HG02623 (cell line): ENCODE data around the gene BLM.
A peak's percentile ranks its signal among the peaks of the same experiment; 100 is the strongest.
"Not testable (repeated sequence)": the region's sequence is repeated elsewhere in the genome, so short reads cannot be mapped to it uniquely, and the experiment has no call there.

Experiments
- ATAC-seq: cut with Tn5 transposase; IDR thresholded peaks from one replicate; pipeline ENCODE4 v1.9.1; 2021; ENCODE audit warnings: moderate library complexity; ENCODE audit not compliant: unreplicated experiment

BLM gene

DNA sequence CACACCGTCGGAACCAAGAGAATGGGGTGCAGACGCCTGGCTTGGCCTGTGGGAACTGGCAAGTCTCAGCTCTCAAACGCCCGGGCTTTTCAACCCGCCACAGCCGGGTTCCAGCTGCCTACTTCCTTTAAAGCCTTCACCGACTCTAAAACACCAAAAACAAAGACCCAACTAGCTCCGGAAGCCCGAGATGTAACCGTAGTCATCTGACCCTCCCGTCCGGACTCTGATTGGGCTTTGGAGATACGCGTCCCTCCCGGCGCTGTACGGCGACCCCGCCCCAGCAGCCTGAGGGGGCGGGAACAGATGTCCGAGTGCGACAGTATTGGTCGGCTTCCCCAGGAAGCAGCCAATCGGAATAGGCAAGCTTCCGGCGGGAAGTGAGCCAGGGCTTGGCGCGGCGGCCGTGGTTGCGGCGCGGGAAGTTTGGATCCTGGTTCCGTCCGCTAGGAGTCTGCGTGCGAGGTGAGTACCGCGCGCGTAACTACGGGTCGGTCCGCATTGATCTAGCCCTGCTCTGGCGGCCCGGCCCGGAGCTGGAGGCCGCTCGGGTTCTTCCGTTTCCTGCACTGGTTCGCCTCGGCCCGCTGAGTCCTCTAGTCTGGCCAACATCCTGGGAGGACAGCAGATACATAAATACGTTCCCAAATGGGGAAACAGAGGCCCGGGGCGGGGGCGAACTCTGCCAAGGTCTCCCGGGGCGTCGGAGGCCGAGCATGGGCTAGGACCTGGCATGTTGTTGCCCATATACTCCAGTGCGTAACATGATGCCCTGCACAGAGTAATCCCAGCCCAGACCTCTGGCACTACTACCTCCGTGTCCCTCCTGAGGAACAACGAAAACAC is at the start of gene BLM:
BLM (plus strand) TSS at position 371 of the 846 bp plus-strand sequence. CDS start 30,047 bp downstream, outside the sequence.
- ATAC-seq = peak; percentile 99

DNA sequence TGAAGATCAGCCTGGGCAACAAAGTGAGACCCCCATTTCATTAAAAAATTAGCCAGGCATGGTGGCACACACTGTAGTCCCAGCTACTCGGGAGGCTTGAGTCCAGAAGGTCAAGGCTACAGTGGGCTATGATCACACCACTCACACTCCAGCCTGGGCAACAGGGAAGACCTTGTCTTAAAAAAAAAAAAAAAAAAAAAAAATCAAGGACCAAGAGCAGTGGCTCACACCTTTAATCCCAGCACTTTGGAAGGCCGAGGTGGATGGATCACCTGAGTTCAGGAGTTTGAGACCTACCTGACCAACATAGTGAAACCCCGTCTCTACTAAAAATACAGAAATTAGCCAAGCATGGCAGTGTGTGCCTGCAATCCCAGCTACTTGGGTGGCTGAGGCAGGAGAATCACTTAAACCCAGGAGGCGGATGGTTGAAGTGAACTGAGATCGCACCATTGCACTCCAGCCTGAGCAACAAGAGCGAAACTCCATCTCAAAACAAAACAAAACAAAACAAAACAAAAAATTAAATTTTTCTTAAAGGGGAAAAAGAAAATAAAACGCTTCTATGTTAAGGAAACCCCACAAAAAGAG is 49.3 kb upstream of the BLM start:
- not testable (repeated sequence) for ATAC-seq

DNA sequence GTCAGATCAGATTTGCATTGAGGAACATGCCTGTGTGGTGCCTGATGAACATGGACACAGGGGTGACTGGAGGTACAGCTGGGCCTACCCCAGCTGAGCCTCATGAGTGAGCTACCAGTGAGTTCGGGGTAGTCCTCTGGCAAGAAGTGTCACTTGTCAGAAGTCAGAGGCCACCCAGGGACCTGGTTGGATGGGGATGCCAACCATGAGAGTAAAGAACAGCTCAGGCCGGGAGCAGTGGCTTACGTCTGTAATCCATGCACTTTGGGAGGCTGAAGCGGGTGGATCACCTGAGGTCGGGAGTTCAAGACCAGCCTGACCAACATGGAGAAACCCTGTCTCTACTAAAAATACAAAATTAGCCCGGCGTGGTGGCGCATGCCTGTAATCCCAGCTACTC is 46.5 kb upstream of the BLM start:
- ATAC-seq = not testable (repeated sequence)

DNA sequence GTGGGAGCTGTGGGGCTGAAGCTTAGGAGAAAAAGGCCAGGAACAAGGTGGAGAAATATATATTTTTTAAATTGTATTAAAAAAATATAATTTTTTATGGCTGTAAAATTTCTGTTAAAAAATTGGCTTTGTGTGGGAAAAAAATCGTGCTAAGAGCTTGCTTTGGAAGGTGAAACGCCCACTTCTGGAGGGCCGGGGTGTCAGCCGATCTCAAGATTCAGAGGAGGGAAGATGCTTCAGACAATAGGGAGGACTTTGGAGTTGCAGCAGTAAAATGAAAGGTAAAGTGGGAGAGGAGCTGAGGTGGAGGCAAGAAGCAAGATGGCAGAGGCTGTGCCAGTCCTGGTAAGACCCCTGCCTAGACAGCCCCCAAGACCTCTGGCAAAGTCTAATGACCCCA is 45.9 kb upstream of the BLM start:
- ATAC-seq = no peak

DNA sequence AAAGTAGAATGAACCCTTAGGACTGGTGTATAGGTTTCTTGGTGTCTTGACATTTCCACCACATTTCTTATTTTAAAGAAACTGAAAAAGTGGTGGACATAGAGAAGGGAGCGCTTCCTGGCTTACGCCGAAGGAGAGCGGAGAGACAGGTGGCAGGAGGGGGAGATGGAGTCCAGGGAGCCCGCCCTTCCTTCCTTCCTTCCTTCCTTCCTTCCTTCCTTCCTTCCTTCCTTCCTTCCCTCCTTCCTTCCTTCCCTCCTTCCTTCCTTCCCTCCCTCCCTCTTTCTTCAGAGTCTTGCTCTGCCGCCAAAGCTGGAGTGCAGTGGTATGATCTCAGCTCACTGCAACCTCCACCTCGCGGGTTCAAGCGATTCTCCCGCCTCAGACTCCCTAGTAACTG is 43.8 kb upstream of the BLM start:
- not testable (repeated sequence) for ATAC-seq

DNA sequence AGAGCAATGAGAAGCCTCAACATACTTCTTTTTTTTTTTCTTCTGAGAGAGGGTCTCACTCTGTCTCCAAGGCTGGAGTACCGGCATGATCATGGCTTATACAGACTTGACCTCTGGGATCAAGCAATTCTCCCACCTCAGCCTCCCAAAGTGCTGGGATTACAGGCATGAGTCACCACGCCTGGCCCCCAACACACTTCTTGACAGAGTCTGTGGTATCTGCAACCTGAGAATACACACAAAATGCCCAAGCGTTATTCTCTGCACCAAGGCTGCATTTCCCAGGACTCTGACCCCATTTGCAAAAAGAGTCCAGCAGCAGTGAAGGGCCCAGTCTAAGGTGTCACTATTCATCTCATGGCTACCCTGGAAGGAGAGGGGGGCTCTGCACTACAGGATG is 42.7 kb upstream of the BLM start:
- no peak for ATAC-seq

DNA sequence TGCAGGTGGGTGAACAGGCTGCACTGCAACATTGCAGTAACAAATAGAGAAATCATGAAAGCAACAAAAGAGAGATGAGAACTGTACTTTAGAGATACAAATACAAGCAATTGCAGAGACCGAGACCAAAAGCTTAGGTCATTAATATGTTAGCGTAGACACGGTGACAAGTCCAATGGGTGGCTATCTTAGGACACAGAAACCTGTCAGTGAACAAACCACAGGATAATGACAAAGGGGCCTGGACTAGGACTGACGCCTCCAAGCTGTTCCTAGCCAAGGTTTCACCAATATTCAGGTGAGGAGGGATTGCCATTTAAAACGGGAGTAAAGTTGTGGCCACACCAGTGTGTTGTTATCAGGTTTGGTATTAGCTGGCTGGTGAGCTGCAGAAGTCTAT is 41.7 kb upstream of the BLM start:
- ATAC-seq = no peak

DNA sequence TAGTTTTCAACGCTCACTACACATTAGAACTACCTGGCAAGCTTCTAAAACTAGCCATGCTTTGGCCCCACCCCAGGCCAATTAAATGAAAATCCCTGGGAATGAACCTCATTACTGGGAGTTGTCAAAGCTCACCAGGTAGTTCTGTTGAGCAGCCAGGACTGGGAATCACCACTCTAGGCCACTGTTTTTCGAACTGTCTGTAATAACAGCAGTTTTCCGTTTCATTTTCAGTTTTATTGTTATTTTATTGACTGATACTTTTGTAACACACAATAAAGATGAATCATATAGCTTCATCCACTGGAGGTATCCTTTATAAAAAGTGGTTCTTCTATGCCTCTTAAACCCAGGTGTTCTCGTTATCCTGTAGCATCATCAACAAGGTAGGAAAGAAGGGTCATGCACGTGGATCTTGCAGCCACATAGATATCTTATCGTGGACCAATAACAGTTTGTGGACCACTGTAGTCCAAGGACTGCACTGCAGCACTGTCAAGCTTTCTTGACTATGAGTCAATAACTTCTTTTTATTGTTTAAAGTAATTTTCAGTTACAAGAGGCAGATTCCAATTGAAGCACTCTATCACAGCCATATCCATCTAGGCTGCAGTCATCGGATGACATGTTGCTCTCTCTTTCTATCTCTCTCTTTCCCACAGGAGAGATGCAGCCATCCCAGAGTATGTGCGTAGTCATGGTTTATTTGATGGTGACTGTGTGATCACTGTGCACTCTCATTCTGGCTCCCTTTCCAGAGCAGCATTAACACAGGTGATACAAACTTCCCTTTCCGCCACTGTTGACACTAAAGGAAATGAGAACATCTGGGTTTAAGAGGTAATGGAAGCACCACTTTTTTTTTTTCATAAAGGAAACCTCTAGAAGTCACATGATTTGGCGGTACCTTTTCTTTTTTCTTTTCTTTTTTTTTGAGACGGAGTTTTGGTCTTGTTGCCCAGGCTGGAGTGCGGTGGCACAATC is 39.0 kb upstream of the BLM start:
- no peak for ATAC-seq

DNA sequence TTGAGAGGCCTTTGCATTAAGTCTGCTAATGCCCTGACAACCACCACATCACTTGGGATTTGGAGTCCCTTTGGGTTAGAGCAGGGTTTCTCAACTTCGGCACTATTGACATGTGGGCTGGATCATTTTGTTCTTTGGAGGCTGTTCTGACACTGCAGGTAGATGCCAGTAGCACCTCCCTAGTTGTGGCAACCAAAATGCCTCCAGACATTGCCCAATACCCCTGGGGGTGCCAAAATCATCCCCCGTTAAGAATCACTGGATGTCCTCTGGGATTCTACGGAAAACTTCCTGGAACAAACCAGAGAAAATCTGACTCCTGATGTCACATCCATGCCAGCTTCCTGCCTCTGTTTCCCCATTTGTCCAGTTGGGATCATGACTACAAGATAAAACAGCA is 37.2 kb upstream of the BLM start:
- ATAC-seq = no peak

DNA sequence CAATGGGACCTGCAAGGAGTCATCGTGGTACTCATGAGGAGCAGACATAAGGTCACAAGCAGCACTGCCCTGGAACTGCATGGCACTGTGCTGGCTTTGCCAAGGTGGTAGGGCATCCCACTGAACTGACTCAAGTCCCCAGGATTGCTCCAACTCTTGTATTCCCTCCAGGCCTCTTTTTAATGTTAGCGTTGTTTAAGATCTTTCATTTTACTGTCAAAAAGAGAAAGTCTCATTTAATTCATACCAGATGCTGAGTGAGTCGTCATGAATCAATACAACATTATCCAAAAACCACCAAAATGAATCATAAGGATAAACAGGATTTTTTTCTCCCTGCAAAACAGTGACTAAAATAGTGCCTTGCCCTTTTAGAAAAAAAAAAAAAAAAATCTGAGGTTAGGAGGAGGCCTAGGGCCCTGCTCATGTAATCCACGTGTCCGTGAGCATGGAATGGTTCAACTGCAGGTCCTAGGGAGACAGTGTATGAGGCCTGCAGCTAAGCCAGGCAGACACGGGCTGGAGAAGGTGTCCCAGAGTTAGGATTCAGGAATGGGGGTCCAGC is 36.7 kb upstream of the BLM start:
- no peak for ATAC-seq

DNA sequence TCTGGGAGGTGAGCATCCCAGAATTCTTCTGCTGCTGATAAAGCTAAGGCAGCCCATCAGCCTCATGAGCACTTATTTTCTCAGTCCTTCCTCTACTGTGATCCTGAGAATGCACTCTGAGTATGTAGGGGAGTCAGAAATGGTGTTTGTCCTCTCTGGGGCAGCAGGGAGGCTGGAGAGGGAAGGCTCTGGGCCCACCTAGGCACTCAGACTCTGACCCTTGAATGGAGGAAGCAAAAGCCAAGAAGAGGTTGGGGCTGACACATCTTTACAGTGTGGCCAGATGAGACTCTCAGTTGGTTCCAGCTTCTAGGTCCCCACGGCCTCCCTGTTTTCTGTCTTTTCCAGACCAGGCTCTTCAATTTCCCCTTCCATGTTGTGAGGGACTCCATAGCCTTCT is 36.1 kb upstream of the BLM start:
- ATAC-seq = no peak

DNA sequence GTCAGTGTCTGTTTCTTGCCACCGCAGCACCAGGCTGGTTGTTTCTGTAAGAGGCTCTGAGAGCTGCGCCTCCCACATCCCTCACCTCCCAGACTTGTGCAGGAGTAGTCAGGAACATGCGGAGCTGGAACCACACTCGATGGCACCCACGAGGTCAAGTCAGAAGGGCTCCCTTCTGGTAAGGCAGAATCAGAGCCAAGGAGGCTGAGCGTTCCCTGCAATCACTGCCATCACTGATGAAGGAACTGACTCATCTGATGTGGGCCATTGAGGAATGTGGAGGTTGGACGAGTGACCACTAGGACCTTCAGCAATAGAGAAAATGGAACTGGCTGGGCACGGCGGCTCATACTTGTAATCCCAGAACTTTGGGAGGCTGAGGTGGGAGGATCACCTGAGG is 35.7 kb upstream of the BLM start:
- ATAC-seq = no peak

DNA sequence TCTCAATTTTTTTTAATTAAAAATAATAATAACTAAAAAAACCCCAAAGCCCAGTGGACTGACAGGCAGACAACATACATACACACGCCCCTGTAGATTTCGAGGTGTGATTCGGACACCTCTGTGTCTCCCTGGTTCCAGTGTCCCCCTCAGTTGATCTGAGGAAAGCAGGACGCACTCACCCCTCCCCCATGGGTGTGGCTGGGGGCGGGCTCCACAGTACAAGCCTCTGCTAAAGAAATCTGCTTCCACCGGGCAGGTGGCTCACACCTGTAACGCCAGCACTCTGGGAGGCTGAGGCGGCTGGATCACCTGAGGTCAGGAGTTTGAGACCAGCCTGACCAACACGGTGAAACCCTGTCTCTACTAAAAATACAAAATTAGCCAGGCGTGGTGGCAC is 33.8 kb upstream of the BLM start:
- no peak for ATAC-seq

DNA sequence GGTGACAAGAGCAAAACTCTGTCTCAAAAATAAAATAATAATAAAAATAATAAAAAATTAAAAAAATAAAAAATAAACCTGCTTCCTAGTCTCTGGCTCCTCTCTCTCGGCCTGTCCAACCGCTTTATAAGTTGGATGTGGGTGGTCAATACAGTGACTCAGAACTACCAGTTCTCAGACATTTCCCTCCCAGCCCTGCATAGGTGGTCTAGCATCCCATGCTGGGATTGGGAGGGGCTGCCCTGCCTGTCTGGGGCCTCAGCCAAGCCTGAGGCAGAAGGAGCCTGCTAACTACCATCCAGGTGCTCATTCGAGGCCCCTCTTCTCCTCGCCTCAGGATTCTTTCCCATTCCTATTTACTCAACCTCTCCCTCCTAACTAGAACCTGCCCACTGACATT is 33.3 kb upstream of the BLM start:
- ATAC-seq = no peak

DNA sequence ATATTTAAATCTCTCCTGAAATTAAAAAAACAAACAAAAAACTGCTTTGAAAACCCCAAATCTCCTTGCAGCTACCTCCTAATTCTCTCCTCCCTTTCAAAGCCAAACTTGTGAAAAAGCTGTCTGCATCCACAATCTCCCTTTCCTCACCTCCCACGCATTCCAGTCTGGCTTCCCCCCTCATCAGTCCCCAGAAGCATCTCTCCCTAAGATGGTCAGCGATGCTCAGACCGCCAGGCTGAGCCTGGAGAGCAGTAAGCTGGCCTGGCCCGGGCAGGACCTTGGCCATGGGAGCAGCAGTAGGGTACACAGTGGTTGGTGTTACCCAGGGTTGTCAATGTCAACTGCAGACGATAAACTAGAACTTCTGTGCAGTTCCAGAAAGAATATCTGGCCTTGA is 32.9 kb upstream of the BLM start:
- no peak for ATAC-seq

DNA sequence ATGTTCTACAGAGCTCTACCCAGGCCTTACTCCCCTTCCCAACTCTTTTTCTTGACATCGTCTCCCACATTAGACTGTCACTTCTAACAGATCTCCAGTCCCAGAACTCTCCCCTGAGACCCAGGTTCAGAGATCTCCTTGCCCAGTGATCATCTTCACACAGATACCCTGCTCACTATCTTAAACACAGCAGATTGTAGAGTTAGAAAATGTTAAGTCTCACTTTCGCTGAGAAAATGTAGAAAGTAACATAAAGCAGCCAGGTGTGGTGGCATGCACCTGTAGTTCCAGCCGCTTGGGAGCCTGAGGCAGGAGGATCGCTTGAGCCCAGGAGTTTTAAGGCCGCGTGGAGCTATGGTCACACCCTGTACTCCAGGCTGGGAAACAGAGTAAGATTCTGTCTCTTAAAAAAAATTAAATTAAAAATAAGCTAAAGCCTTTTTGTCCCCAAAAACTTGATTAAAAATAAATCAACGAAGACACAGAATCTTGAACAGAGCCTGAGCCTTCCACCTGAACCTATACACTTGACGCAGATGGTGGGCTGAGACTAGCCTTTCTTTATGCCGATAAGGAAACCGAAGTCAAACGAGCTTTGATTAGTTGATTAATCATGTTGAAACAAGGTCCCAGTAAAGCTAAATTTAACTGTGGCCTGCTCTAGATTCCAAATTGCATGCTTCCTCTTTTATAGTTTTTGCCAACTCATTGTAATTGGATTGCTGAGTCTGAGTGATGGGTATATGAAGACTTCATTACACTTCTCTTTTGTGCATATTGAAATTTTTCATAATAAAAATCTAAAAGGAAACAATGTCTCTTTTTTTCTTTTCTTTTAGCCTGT is 31.3 kb upstream of the BLM start:
- ATAC-seq = no peak

DNA sequence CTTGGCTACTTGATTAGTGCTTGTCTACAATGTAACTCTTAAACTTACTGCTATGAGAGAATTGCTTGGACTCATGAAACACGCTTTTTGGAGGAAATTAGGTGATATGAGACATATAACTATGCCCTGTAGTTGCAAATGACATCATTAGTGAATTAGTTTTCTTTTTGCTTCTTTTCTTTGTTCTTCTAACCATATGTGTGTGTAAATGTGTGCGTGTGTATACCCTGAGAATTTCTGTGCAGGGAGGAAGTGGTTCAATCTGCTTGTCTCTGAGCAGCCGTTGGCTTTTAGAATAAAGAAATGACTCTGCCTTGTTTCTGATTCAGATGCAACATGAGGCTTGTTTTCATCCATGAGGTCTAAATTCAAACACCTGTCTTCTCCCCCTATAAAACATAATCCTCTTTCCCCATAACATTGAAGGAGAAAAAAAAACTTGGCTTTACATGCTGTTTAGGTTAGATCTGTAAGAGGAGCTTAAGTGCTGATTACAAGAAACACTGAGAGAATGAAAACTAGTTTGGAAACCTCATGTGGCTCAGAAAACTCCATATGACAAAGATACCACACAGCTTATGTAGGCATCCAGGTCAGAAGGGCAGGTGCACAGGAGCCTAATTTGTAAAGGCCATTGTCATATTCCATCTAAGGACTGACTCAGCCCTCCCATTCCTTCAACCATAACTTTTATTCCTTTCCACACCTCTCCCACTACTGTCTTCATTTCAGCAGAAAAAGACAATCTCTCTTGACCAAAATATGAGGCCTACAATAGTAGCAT is 30.5 kb upstream of the BLM start:
- ATAC-seq = peak; percentile 72

DNA sequence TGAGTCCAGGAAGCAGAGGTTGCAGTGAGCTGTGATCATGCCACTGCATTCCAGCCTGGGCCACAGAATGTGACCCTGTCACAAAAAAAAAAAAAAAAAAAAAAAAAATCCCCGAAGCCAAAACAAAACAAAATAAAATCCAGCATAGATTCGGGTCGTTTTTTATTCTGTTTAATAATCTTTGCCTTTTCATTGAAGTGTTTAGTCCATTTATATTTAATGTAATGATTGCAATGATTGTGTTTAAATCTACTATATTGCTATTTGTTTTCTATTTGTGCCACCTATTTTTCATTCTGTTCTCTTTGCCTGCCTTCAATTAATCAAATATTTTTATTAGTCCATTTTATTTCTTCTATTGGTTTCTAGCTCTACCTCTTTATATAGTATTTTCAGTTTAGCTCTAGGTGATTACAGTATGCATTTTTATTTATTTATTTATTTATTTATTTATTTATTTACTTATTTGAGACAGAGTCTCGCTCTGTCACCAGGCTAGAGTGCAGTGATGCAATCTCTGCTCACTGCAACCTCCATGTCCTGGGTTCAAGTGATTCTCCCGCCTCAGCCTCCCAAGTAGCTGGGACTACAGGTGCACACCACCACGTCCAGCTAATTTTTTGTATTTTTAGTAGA is 27.7 kb upstream of the BLM start:
- not testable (repeated sequence) for ATAC-seq

DNA sequence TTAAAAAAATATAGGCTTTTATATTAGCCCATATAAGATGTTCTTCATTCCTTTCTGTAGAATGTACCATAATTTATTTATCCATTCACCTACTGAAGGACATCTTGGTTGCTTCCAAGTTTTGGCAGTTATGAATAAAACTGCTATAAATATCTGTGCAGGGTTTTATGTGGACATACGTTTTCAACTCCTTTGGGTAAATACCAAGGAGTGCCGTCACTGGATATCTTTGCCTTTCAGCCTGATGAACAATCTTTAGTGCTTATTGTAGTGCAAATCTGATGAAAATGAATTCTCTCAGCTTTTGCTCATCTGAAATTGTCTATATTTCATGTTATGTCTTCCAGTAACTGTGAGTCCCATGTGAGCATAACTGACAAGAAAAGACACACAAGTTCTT is 26.6 kb upstream of the BLM start:
- ATAC-seq = no peak
